IMR-90 (cell line): ENCODE data around the gene ATG9A. TPM values are rescaled to one million over a fixed set of nuclear protein-coding genes. Genes with fewer than 3 reads are reported as not detected.

Experiments
- FOS ChIP-seq: fragments of 150-350 bp; IDR thresholded peaks from 2 replicates; pipeline ENCODE4 v1.6.1; 2016; ENCODE audit warnings: low read depth, low read length
- MAFK ChIP-seq: IDR thresholded peaks from 2 replicates; pipeline ENCODE4 v1.6.1; 2012; ENCODE audit warnings: low read depth, low read length, improper control_type of control experiment
- MAZ ChIP-seq: IDR thresholded peaks from 2 replicates; pipeline ENCODE4 v1.6.1; 2012; ENCODE audit warnings: low read depth, mild to moderate bottlenecking, low read length, improper control_type of control experiment, moderate library complexity, borderline replicate concordance
- MXI1 ChIP-seq: IDR thresholded peaks from 2 replicates; pipeline ENCODE4 v1.6.1; 2012; ENCODE audit warnings: low read depth, mild to moderate bottlenecking, low read length, moderate library complexity, borderline replicate concordance
- NFE2L2 ChIP-seq: fragments of 150-350 bp; IDR thresholded peaks from 2 replicates; pipeline ENCODE4 v1.6.1; 2016; ENCODE audit warnings: low read depth, mild to moderate bottlenecking, low read length
- RFX5 ChIP-seq: IDR thresholded peaks from 2 replicates; pipeline ENCODE4 v1.8.0; 2012; ENCODE audit warnings: low read depth, mild to moderate bottlenecking, low read length, moderate library complexity
- USF2 ChIP-seq: fragments of 150-350 bp; IDR thresholded peaks from 2 replicates; pipeline ENCODE4 v1.6.1; 2017; ENCODE audit warnings: mild to moderate bottlenecking, antibody characterized with exemption, low read length, low read depth
- polyA plus RNA-seq, 3 experiments: library from polyadenylated mRNA; depleted of rRNA; stranded (reverse); fragments of >200 nt; gene quantifications; 2 replicates each; pipeline ENCODE4 v1.2.3, GENCODE V29; 2012; ENCODE audit warnings: low replicate concordance in 1 of 3
- total RNA-seq: library from RNA; depleted of rRNA; stranded (reverse); fragments of >200 nt; gene quantifications from 2 replicates; pipeline ENCODE4 v1.2.3, GENCODE V29; 2012

ATG9A gene
- total and polyA plus RNA-seq, 2 of the 4 experiments (the other 2 are of a cell fraction): 35.1 to 58.3 TPM

GRCh38 chr2:219178377-219179175 is 50.9 kb downstream of the ATG9A start (continued):
- TF ChIP-seq USF2: no peak
- no peak for TF ChIP-seq FOS
- no peak for TF ChIP-seq MXI1
- no peak for TF ChIP-seq MAZ
- TF ChIP-seq RFX5: no peak
- no peak for TF ChIP-seq MAFK
- TF ChIP-seq NFE2L2: no peak
